Measurements from ENCODE around the gene LARGE1.

LARGE1 gene

GRCh38 chr22:33757802-33758483 lies 162.3 kb downstream of the LARGE1 start:
- no peaks in the 10 kb centered on the region for H3K4me1 ChIP-seq (ENCODE audit: control insufficient read depth in 1 of 2, insufficient read depth in 2 of 2, low read length in 2 of 2)
- no peak overlapping the region for H3K4me3 ChIP-seq (ENCODE audit: low read depth, low read length)
- H3K14ac ChIP-seq (ENCODE audit: low read length): no peak overlapping the region
- H3K79me1 ChIP-seq (ENCODE audit: low read length): no peaks in the 10 kb centered on the region
- no peak overlapping the region for H2BK12ac ChIP-seq (ENCODE audit: low read length)
- no peaks in the 10 kb centered on the region for H3K27me3 ChIP-seq (ENCODE audit: insufficient read depth, low read length)
- no peak for DNase-seq
- no peak overlapping the region for H4K8ac ChIP-seq (ENCODE audit: low read depth, low read length)
- no peaks in the 10 kb centered on the region for H3K79me2 ChIP-seq (ENCODE audit: control insufficient read depth, insufficient read depth, low read length, poor library complexity)
- WGBS (ENCODE audit: extremely low coverage, insufficient coverage, insufficient read length): no CpG with 5 or more reads among the region's 9 CpGs
- no peak overlapping the region for H2AK5ac ChIP-seq (ENCODE audit: low read length)
- H2BK5ac ChIP-seq (ENCODE audit: low read depth, low read length, poor library complexity): no peak overlapping the region
- H2AFZ ChIP-seq (ENCODE audit: insufficient read depth, low read length, poor library complexity): no peak overlapping the region
- peaks cover 3 to 4% of the 10 kb centered on the region in 2 experiments for H3K36me3 ChIP-seq (ENCODE audit: control insufficient read depth in 1 of 2, insufficient read depth in 2 of 2, low read length in 2 of 2)
- no peak overlapping the region for H3K27ac ChIP-seq (ENCODE audit: low read depth, low read length)
- no peaks in the 10 kb centered on the region for H3K9me3 ChIP-seq (ENCODE audit: insufficient read depth, low read depth, low read length)
- H4K91ac ChIP-seq (ENCODE audit: low read depth, low read length): no peak overlapping the region
- no peak overlapping the region for H3K4ac ChIP-seq (ENCODE audit: low read depth, low read length)
- H3K4me2 ChIP-seq (ENCODE audit: low read length): no peak overlapping the region
- H3K9ac ChIP-seq (ENCODE audit: low read length): no peak overlapping the region
- H3K18ac ChIP-seq (ENCODE audit: low read length): no peak overlapping the region
- no peak overlapping the region for H3K23ac ChIP-seq (ENCODE audit: low read length)
- H2BK120ac ChIP-seq (ENCODE audit: insufficient read depth, low read length, poor library complexity): no peak overlapping the region
- H4K12ac ChIP-seq (ENCODE audit: low read depth, low read length): no peak overlapping the region

GRCh38 chr22:33757041-33757801 lies 163.1 kb downstream of the LARGE1 start:
- no peak overlapping the region for H3K27ac ChIP-seq (ENCODE audit: low read depth, low read length)
- no peak overlapping the region for H2BK120ac ChIP-seq (ENCODE audit: insufficient read depth, low read length, poor library complexity)
- no peak overlapping the region for H2BK5ac ChIP-seq (ENCODE audit: low read depth, low read length, poor library complexity)
- no peaks in the 10 kb centered on the region for H3K4me1 ChIP-seq (ENCODE audit: control insufficient read depth in 1 of 2, insufficient read depth in 2 of 2, low read length in 2 of 2)
- no peaks in the 10 kb centered on the region for H3K79me2 ChIP-seq (ENCODE audit: control insufficient read depth, insufficient read depth, low read length, poor library complexity)
- H3K9me3 ChIP-seq (ENCODE audit: insufficient read depth, low read depth, low read length): no peaks in the 10 kb centered on the region
- H4K91ac ChIP-seq (ENCODE audit: low read depth, low read length): no peak overlapping the region
- H2AFZ ChIP-seq (ENCODE audit: insufficient read depth, low read length, poor library complexity): no peak overlapping the region
- H3K4ac ChIP-seq (ENCODE audit: low read depth, low read length): no peak overlapping the region
- H3K4me3 ChIP-seq (ENCODE audit: low read depth, low read length): no peak overlapping the region
- DNase-seq: no peak
- WGBS (ENCODE audit: extremely low coverage, insufficient coverage, insufficient read length): no CpG with 5 or more reads among the region's 15 CpGs
- no peak overlapping the region for H2AK5ac ChIP-seq (ENCODE audit: low read length)
- H4K12ac ChIP-seq (ENCODE audit: low read depth, low read length): no peak overlapping the region
- no peak overlapping the region for H4K8ac ChIP-seq (ENCODE audit: low read depth, low read length)
- no peak overlapping the region for H3K9ac ChIP-seq (ENCODE audit: low read length)
- no peaks in the 10 kb centered on the region for H3K79me1 ChIP-seq (ENCODE audit: low read length)
- no peak overlapping the region for H3K18ac ChIP-seq (ENCODE audit: low read length)
- H3K27me3 ChIP-seq (ENCODE audit: insufficient read depth, low read length): no peaks in the 10 kb centered on the region
- H3K4me2 ChIP-seq (ENCODE audit: low read length): no peak overlapping the region
- no peak overlapping the region for H3K14ac ChIP-seq (ENCODE audit: low read length)
- H3K23ac ChIP-seq (ENCODE audit: low read length): no peak overlapping the region
- no peak overlapping the region for H2BK12ac ChIP-seq (ENCODE audit: low read length)
- peaks cover 3 to 4% of the 10 kb centered on the region in 2 experiments for H3K36me3 ChIP-seq (ENCODE audit: control insufficient read depth in 1 of 2, insufficient read depth in 2 of 2, low read length in 2 of 2)

- Histone ChIP-seq H3K79me1 (ENCODE audit: low read length) (no peaks in the 10 kb centered on the region), H2AK5ac (ENCODE audit: low read length) (no peak overlapping the region), H3K79me2 (ENCODE audit: control insufficient read depth, insufficient read depth, low read length, poor library complexity) (no peaks in the 10 kb centered on the region), H3K14ac (ENCODE audit: low read length) (no peak overlapping the region), H3K27me3 (ENCODE audit: insufficient read depth, low read length) (no peaks in the 10 kb centered on the region), H2BK5ac (ENCODE audit: low read depth, low read length, poor library complexity) (no peak overlapping the region), H2AFZ (ENCODE audit: insufficient read depth, low read length, poor library complexity) (no peak overlapping the region), H3K36me3 (ENCODE audit: control insufficient read depth in 1 of 2, insufficient read depth in 2 of 2, low read length in 2 of 2) (peaks cover 3 to 4% of the 10 kb centered on the region in 2 experiments), H3K4me1 (ENCODE audit: control insufficient read depth in 1 of 2, insufficient read depth in 2 of 2, low read length in 2 of 2) (no peaks in the 10 kb centered on the region), H3K4me3 (ENCODE audit: low read depth, low read length) (no peak overlapping the region), H4K91ac (ENCODE audit: low read depth, low read length) (no peak overlapping the region), H3K4me2 (ENCODE audit: low read length) (no peak overlapping the region), H3K9ac (ENCODE audit: low read length) (no peak overlapping the region), H4K12ac (ENCODE audit: low read depth, low read length) (no peak overlapping the region), H3K9me3 (ENCODE audit: insufficient read depth, low read depth, low read length) (no peaks in the 10 kb centered on the region), H3K23ac (ENCODE audit: low read length) (no peak overlapping the region), H3K27ac (ENCODE audit: low read depth, low read length) (no peak overlapping the region), H2BK120ac (ENCODE audit: insufficient read depth, low read length, poor library complexity) (no peak overlapping the region), H2BK12ac (ENCODE audit: low read length) (no peak overlapping the region), H4K8ac (ENCODE audit: low read depth, low read length) (no peak overlapping the region), H3K18ac (ENCODE audit: low read length) (no peak overlapping the region), H3K4ac (ENCODE audit: low read depth, low read length) (no peak overlapping the region)
- DNase-seq: no peak
- no CpG with 5 or more reads among the region's 10 CpGs for WGBS (ENCODE audit: extremely low coverage, insufficient coverage, insufficient read length)
These were observed 163.7 kb downstream of the LARGE1 start for GRCh38 chr22:33756508-33756949.

GRCh38 chr22:33748714-33749113 lies 171.6 kb downstream of the LARGE1 start:
- no peak overlapping the region for H3K14ac ChIP-seq (ENCODE audit: low read length)

More at GRCh38 chr22:33748714-33749113, 171.6 kb downstream of the LARGE1 start:
- H4K8ac ChIP-seq (ENCODE audit: low read depth, low read length): no peak overlapping the region
- WGBS (ENCODE audit: extremely low coverage, insufficient coverage, insufficient read length): no CpG with 5 or more reads among the region's 4 CpGs
- no peak overlapping the region for H2BK5ac ChIP-seq (ENCODE audit: low read depth, low read length, poor library complexity)
- H3K9me3 ChIP-seq (ENCODE audit: insufficient read depth, low read depth, low read length): no peaks in the 10 kb centered on the region
- no peak for DNase-seq
- no peak overlapping the region for H3K27ac ChIP-seq (ENCODE audit: low read depth, low read length)
- no peak overlapping the region for H3K9ac ChIP-seq (ENCODE audit: low read length)
- H3K36me3 ChIP-seq (ENCODE audit: control insufficient read depth in 1 of 2, insufficient read depth in 2 of 2, low read length in 2 of 2): peaks cover 0 to 5% of the 10 kb centered on the region in 2 experiments
- no peaks in the 10 kb centered on the region for H3K27me3 ChIP-seq (ENCODE audit: insufficient read depth, low read length)
- no peaks in the 10 kb centered on the region for H3K79me2 ChIP-seq (ENCODE audit: control insufficient read depth, insufficient read depth, low read length, poor library complexity)
- no peak overlapping the region for H3K4me2 ChIP-seq (ENCODE audit: low read length)
- H3K4me1 ChIP-seq (ENCODE audit: control insufficient read depth in 1 of 2, insufficient read depth in 2 of 2, low read length in 2 of 2): no peaks in the 10 kb centered on the region
- no peak overlapping the region for H2AFZ ChIP-seq (ENCODE audit: insufficient read depth, low read length, poor library complexity)
- H4K91ac ChIP-seq (ENCODE audit: low read depth, low read length): no peak overlapping the region
- H3K4ac ChIP-seq (ENCODE audit: low read depth, low read length): no peak overlapping the region
- H2AK5ac ChIP-seq (ENCODE audit: low read length): no peak overlapping the region
- H3K23ac ChIP-seq (ENCODE audit: low read length): no peak overlapping the region
- H2BK12ac ChIP-seq (ENCODE audit: low read length): no peak overlapping the region
- no peaks in the 10 kb centered on the region for H3K79me1 ChIP-seq (ENCODE audit: low read length)
- H3K18ac ChIP-seq (ENCODE audit: low read length): no peak overlapping the region
- H4K12ac ChIP-seq (ENCODE audit: low read depth, low read length): no peak overlapping the region
- no peak overlapping the region for H3K4me3 ChIP-seq (ENCODE audit: low read depth, low read length)
- no peak overlapping the region for H2BK120ac ChIP-seq (ENCODE audit: insufficient read depth, low read length, poor library complexity)
